RWPE1 (cell line): ENCODE measurements around the gene CBFA2T3.

Experiments used
- CTCF ChIA-PET: fragments of 350-600 bp; sonication (Branson Sonifier 250); formaldehyde crosslinking; extraction: SDS; loops from one replicate; lab custom pipeline; 2021; lab: Yijun Ruan, JAX
- POLR2A ChIA-PET: fragments of 400-600 bp; formaldehyde crosslinking; extraction: SDS; loops from one replicate; lab custom pipeline; 2020; ENCODE audit warnings: antibody characterized with exemption; ENCODE audit not compliant: low non-redundant PET; lab: Yijun Ruan, JAX
- DNase-seq: peaks from one replicate; pipeline ENCODE4 v3.0.0; 2012; ENCODE audit warnings: low spot score
- H3K27ac ChIP-seq: fragments of 450-650 bp; 2 replicates; pipeline ENCODE4 v1.5.1; 2017
- TF ChIP-seq, protein P1 (sequence below): fragments of 450-650 bp; conservative IDR thresholded peaks from 2 replicates; pipeline ENCODE4 v1.5.1; 2017; ENCODE audit warnings: low read depth, mild to moderate bottlenecking

The CBFA2T3 gene

DNA sequence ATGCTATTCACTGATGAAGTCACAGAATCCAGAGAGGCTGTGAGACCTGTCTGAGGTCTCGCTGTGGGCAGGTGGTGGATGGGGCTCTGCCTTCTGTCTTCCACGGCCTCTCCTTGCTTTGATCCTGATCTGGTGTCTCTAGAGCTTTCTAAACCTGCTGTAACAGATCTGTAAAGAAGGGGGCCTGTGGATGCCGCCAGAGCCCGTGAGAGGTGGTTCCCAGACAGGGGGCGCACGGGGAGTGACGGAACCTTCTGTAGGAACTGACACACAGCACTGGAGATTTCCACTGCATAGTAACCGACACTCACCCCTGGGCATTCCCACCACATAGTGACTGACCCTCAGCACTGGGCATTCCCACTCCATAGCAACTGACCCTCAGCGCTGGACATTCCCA is 16.0 kb downstream of the CBFA2T3 start:
- CTCF ChIA-PET: no interaction called here
- TF ChIP-seq, protein P1, sequence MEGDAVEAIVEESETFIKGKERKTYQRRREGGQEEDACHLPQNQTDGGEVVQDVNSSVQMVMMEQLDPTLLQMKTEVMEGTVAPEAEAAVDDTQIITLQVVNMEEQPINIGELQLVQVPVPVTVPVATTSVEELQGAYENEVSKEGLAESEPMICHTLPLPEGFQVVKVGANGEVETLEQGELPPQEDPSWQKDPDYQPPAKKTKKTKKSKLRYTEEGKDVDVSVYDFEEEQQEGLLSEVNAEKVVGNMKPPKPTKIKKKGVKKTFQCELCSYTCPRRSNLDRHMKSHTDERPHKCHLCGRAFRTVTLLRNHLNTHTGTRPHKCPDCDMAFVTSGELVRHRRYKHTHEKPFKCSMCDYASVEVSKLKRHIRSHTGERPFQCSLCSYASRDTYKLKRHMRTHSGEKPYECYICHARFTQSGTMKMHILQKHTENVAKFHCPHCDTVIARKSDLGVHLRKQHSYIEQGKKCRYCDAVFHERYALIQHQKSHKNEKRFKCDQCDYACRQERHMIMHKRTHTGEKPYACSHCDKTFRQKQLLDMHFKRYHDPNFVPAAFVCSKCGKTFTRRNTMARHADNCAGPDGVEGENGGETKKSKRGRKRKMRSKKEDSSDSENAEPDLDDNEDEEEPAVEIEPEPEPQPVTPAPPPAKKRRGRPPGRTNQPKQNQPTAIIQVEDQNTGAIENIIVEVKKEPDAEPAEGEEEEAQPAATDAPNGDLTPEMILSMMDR: no peak
- POLR2A ChIA-PET: no interaction called here
- no peak for DNase-seq
- H3K27ac ChIP-seq: no peak overlapping the region

DNA sequence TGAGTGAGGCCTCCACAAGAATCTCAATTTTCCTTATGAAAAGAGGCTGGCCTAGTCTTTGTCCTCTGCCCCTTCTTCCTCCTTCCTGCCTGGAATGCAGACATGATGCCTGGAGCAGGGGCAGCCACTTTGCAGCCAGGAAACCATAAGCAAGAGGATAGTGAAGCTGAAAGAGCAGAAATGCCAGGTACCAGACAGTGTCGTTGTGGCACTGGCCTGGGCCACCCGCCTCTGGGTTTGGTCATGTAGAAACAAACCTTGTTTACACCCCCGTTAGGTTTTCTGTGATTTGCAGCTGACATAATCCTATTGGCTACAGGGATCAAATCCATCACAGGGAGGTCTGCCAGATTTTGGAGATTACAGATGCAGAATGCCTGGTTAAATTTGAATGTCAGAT is 16.5 kb downstream of the CBFA2T3 start:
- no peak for DNase-seq
- H3K27ac ChIP-seq: no peak overlapping the region
- CTCF ChIA-PET: no interaction called here
- POLR2A ChIA-PET: no interaction called here
- TF ChIP-seq, protein P1: no peak

DNA sequence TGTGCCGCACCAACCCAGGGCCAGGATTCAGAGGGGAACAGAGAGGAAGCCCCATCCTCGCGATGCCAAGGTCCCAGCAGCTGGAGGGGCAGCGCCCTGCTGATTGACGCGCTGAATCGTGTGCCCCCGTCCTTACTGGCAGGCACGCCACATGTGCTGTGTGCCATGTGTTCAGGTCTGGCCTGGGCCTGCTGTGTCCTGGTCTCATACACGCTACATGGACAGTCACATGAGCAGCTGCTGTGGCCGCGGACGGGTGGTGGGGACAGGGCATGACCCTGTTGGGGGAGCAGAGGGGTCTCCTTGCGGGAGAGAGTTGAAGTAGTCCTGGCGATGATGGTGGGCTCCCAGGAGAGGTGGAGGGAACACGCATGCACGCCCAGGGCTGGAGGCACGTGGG is 18.0 kb downstream of the CBFA2T3 start:
- DNase-seq: no peak
- POLR2A ChIA-PET: no interaction called here
- CTCF ChIA-PET: no interaction called here
- TF ChIP-seq, protein P1: no peak
- no peak overlapping the region for H3K27ac ChIP-seq

DNA sequence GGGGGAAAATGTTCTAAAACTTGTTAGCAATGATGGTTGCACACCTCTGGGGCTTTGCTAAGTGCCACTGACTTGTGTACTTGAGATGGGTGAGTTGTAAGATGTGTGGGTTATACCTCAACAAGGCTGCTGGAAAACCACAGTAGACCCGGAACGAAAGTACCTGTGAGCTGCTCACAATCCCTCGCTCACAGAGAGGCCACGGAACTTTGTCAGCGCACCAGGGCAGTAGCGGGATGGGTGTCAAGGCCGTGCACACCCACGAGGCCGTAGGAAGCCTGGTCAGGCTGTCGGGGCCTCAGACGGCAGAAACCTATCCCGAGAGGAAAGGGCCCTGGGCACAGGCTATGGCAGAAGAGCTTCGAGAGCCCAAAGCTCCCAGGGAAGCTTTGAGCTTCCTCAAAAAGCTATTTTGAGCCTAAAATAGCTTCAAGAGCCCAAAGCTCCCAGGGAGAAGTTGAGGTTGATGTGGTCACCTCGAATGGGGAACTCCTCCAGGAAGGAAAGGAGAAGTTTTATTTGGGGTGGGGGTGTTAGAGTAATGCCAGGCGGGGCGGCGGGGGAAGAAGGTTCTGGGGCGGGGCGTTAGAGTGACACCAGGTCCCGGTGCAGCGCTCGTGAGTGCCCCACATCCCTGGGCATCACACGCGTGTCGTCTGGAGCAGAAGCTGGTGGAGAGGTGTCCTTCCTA is 19.0 kb downstream of the CBFA2T3 start:
- CTCF ChIA-PET: no interaction called here
- DNase-seq: no peak
- no peak overlapping the region for H3K27ac ChIP-seq
- TF ChIP-seq, protein P1: no peak
- POLR2A ChIA-PET: no interaction called here

DNA sequence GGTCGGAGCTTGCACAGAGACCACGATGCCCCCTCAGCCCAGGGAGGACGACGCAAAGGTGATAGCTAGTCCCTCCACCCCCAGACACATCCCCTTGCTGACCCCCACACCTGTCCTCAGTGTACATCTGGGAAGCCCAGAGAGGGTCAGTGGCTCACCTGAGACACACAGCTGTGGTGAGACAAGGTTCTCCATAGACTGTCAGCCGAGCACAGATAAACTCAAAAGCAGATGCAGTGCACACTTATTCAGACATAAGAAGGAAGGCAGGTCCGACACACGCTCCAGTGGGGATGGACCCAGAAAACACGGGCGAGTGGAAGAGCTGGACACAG is 19.6 kb downstream of the CBFA2T3 start:
- H3K27ac ChIP-seq: no peak overlapping the region
- POLR2A ChIA-PET: no interaction called here
- no peak for DNase-seq
- TF ChIP-seq, protein P1: no peak
- CTCF ChIA-PET: no interaction called here

DNA sequence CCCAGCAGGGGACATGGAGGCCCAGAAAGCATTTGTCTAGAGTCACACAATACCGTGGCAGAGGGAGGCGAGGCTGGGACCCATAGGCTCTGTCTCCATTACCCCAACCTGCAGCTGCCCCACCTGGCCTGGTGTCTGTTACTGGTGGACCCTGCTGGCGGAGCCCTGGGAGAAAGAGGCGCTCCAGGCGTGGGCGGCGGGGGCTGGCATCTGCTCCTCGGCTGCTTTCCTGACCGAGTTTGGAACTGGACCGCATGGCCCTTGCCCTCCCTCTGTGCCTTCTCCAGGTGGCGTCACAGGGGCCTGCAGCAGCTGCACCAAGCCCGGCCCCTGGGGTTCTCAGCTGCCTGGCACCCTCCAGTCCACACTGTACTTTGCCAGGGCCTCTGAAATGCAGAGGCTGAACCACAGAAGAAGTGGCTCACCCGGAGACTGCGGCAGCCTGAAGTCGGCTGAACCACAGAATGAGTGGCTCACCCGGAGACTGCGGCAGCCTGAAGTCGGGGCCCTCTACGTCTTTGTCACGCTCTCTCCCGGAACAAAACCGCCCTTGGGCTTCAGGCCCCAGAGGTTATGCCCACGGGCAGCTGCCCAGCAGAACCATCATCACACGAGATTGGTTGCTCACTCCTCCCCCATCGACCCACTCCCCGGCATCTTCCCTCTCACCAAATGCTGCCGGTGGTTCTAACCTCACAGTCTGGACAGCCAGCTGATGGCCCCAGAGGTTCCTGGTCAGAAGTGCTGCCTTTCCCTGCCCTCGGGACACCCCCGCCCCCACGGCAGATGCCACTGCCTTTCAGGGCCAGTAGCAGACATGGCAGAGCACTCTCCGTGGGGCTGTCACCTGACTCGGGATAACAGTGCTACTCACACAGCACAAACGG is 20.2 kb downstream of the CBFA2T3 start:
- TF ChIP-seq, protein P1: no peak
- ChIA-PET CTCF (no interaction called here), POLR2A (no interaction called here)
- no peak for DNase-seq
- H3K27ac ChIP-seq: no peak overlapping the region
